NCI-H524 (cell line): Measurements from ENCODE around the gene GUCA1C.

Source experiments
- DNase-seq, 2 experiments: peaks; one replicate each; lab custom pipeline; 2025; lab: John Stamatoyannopoulos, UW

GUCA1C gene

GRCh38 chr3:108953700-108954099, at the start of gene GUCA1C:
TSS of gene GUCA1C (minus strand) at chr3:108953879. CDS start at chr3:108953762, 117 bp downstream.
- no peak for DNase-seq

GRCh38 chr3:108998436-108998835, 44.8 kb upstream of the GUCA1C start:
- DNase-seq: peak; percentile 29 to 53

GRCh38 chr3:108985844-108986243, 32.2 kb upstream of the GUCA1C start:
- DNase-seq: peak in 1 of 2 experiments; percentile 41

- DNase-seq: no peak
Observed at GRCh38 chr3:108983051-108983450, 29.4 kb upstream of the GUCA1C start.

GRCh38 chr3:108976058-108976457, 22.4 kb upstream of the GUCA1C start:
- no peak for DNase-seq

GRCh38 chr3:108973019-108973418, 19.3 kb upstream of the GUCA1C start:
- DNase-seq: no peak

- DNase-seq: no peak
Observed at GRCh38 chr3:108972482-108972881, 18.8 kb upstream of the GUCA1C start.

GRCh38 chr3:108970561-108970960, 16.9 kb upstream of the GUCA1C start:
- DNase-seq: peak in 1 of 2 experiments; percentile 60

GRCh38 chr3:108966773-108967172, 13.1 kb upstream of the GUCA1C start:
- no peak for DNase-seq

GRCh38 chr3:108959017-108959416, 5.3 kb upstream of the GUCA1C start:
- DNase-seq: peak in 1 of 2 experiments; percentile 32

- no peak for DNase-seq
Observed at GRCh38 chr3:108953210-108953609, 469 bp downstream of the GUCA1C start.

- peak; percentile 86 to 98 for DNase-seq
Observed at GRCh38 chr3:108951820-108952501, 1.7 kb downstream of the GUCA1C start.

- no peak for DNase-seq
Observed at GRCh38 chr3:108947855-108948254, 5.8 kb downstream of the GUCA1C start.

GRCh38 chr3:108946292-108947285, 7.1 kb downstream of the GUCA1C start:
- DNase-seq: no peak

GRCh38 chr3:108940568-108941263, 13.0 kb downstream of the GUCA1C start:
- DNase-seq: no peak

GRCh38 chr3:108940166-108940565, 13.5 kb downstream of the GUCA1C start:
- DNase-seq: no peak

- DNase-seq: peak; percentile 97 to 98
Observed at GRCh38 chr3:108936924-108937689, 16.6 kb downstream of the GUCA1C start.

- no peak for DNase-seq
Observed at GRCh38 chr3:108931035-108931434, 22.6 kb downstream of the GUCA1C start.

- no peak for DNase-seq
Observed at GRCh38 chr3:108918866-108919265, 34.8 kb downstream of the GUCA1C start.

- DNase-seq: peak; percentile 91 to 96
Observed at GRCh38 chr3:108914774-108915641, 38.7 kb downstream of the GUCA1C start.
